Measurements from ENCODE around the gene DENND1A.
A peak's percentile ranks its signal among the peaks of the same experiment; 100 is the strongest.
"Not testable (repeated sequence)": the region's sequence is repeated elsewhere in the genome, so short reads cannot be mapped to it uniquely, and the experiment has no call there.

DENND1A gene, protein sequence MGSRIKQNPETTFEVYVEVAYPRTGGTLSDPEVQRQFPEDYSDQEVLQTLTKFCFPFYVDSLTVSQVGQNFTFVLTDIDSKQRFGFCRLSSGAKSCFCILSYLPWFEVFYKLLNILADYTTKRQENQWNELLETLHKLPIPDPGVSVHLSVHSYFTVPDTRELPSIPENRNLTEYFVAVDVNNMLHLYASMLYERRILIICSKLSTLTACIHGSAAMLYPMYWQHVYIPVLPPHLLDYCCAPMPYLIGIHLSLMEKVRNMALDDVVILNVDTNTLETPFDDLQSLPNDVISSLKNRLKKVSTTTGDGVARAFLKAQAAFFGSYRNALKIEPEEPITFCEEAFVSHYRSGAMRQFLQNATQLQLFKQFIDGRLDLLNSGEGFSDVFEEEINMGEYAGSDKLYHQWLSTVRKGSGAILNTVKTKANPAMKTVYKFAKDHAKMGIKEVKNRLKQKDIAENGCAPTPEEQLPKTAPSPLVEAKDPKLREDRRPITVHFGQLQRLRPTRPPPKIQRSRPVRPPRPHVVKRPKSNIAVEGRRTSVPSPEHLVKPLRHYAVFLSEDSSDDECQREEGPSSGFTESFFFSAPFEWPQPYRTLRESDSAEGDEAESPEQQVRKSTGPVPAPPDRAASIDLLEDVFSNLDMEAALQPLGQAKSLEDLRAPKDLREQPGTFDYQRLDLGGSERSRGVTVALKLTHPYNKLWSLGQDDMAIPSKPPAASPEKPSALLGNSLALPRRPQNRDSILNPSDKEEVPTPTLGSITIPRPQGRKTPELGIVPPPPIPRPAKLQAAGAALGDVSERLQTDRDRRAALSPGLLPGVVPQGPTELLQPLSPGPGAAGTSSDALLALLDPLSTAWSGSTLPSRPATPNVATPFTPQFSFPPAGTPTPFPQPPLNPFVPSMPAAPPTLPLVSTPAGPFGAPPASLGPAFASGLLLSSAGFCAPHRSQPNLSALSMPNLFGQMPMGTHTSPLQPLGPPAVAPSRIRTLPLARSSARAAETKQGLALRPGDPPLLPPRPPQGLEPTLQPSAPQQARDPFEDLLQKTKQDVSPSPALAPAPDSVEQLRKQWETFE

DNA sequence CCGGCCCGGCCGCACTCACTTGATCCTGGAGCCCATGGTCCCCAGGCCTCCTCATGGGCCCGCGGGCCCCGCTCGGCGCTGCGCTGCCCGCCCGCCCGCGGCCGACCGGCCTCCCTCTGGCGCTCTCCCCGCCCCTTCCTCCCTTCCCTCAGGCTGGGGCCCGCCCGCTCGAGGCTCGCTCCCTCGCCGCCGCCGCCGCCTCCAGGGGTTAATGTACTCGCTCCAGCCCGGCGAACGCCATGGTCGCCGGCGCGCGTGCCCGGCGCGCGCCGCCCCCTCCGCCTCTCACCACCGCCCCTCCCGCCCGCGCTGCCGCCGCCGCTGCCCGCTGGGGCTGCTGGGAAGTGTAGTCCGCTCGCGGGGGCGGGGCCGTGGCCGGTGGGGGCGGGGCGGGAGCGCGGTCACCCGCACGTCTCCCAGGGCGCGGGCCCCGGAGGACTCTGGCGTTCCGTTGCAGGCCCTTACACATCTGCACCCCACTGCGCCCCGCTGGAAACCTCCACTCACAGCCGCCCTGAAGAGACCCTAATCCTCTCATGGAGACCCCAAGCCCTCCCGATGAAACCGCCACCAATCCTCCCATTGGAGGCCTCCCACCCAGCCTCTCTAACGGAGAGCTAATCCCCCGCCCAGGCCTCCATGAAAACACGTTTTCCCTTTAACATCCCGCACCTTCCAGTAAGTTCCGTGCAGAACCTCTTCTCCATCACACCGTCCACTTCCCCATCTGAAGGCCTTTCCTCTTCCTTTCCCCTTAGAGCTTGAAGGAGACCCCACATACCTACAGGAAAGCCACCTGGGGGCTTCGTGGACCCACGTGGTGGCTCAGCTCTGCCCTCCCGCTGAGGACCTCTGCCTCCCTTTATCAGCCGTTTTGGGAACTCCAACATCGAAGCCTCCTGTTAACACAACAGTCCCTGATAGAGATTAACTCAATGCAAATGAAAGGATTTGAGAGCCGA is at the start of gene DENND1A:
Gene DENND1A (minus strand): TSS at position 257 of the 962 bp plus-strand sequence. CDS start 221 bp downstream, at position 36.
- DNase-seq: peak in 55 of 56 donors; percentile 25 to 90 (median 78)

DNA sequence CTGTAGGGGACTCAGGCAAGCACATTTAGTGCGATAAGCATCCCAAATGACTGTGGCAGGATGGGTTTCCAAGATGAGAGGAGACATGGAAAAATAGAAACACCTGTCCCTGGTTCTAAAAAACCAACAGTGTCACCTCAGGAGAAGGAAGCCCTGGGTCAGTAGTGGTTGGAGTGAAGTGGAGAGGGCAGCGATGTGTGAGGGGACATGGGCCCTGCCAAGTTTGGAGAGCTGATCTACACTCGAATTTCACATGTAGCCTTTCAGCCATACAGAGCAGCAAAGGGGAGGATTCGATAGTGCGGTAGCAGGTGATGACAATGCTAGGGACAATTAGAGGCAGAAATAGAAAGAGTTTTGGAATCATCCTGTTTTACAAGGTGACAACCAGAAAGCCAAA is 49.1 kb upstream of the DENND1A start:
- no peak for DNase-seq

DNA sequence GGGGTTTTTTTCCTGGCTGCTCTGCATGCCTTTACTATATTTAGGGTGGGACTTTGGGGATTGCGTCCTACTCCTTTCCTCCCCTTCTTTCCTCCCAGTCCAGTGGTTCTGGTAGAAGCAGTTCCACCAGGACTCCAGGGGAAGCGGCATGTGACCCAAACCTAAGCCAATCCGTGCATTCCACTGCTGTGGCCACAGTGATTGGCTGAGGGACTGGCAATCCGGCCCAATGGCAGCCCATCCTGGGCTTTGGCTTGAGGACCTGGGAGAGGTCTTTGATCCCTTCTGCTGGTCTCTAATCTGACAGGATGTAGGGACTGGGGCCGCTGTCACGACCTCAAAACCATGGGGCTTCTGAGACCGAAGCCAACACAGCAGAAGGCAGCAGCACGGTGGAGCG is 46.7 kb upstream of the DENND1A start:
- not testable (repeated sequence) for DNase-seq

DNA sequence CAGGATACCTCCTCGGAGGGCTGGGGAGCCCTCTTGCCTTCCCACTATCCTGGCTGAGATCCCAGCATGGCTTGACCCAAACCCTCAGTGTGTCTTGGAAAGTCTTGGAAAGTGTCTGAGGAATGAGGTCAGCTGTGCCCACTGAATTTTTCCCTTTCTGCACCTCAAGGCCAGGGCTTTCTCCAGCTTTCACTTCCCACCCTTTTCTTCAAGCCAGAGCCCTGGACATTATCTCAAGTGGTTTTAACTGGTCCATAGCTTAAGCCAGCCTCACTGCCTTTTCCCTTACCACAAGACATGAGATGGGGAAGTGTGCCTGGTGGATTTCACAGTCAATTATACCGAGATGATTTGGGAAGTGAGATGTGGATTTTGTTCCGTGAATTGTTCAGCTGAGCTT is 45.9 kb upstream of the DENND1A start:
- peak in 2 of 56 donors; percentile 22 to 32 for DNase-seq

DNA sequence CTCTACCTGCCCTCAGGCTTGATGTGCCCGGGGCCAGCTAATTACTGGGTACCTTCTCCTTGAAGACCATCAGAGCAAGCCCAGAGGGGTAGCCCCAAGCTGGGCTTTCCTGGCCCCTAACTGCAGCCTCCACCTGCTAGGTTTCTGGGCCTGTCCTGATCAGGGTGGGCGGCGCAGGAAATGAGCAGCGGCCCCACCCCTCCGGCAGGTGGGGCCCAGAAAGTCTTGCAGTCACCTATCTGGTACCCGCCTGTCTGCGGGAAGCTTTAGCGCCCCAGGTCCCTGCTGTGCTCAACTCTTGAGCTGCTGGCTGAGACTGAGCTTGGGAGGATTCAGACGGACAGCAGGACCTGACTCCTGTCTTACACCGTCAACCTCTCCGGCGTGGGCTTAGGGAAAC is 44.5 kb upstream of the DENND1A start:
- no peak for DNase-seq

DNA sequence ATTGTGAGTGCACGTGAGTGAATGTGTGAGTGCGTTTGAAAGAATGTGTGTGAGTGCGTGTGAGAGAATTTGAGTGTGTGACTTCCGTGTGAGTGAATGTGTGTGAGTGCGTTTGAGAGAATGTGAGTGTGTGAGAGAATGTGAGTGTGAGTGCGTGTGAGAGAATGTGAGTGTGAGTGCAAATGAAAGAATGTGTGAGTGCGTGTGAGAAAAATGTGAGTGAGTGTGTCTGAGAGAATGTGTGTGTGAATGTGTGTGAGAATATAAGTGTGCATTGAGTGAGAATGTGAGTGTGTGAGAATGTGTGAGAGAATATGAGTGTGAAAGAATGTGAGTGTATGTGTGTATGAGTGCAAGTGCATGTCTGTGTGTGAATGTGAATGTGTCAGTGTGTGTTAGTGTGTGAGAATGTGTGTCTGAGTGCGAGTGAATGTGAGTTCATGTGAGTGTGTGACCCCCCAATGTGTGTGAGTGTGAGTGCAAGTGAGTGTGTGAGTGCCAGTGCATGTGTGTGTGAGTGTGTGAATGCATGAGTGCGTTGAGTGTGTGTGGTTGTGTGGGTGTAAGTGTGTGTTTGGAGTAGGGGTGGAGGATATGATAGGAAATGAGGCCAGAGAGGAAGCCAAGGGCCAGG is 43.8 kb upstream of the DENND1A start:
- no peak for DNase-seq

DNA sequence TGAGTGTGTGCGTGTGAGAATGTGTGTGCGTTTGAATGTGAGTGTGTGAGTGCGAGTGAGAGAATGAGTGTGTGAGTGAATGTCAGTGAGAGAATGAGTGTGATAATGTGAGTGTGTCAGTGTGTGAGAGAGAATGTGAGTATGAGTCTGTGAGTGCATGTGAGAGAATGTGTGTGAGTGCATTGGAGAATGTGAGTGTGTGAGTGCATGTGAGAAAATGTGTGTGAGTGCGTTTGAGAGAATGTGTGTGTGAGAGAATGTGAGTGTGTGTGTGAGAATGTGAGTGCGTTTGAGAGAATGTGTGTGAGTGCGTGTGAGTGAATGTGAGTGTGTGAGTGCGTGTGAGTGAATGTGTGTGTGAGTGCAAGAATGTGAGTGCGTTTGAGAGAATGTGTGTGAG is 42.7 kb upstream of the DENND1A start:
- no peak for DNase-seq

DNA sequence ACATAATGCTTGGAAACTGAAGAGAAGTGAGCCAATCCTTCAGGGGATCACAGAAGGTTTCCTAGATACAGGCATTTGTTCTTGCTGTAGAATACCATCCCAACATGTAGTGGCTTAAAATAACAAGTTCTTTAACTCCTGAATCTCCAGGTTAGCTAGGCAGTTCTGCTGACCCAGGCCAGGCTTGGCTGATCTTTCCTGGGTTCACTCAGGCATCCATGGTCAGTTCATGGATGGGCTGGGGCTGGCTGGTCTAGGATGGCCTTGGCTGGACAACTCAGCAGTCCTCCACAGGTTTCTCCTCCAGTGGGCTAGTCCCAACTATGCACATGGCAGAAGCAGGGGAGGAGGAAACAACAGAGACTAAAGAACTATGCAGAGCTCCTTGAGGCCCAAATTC is 37.4 kb upstream of the DENND1A start:
- no peak for DNase-seq

DNA sequence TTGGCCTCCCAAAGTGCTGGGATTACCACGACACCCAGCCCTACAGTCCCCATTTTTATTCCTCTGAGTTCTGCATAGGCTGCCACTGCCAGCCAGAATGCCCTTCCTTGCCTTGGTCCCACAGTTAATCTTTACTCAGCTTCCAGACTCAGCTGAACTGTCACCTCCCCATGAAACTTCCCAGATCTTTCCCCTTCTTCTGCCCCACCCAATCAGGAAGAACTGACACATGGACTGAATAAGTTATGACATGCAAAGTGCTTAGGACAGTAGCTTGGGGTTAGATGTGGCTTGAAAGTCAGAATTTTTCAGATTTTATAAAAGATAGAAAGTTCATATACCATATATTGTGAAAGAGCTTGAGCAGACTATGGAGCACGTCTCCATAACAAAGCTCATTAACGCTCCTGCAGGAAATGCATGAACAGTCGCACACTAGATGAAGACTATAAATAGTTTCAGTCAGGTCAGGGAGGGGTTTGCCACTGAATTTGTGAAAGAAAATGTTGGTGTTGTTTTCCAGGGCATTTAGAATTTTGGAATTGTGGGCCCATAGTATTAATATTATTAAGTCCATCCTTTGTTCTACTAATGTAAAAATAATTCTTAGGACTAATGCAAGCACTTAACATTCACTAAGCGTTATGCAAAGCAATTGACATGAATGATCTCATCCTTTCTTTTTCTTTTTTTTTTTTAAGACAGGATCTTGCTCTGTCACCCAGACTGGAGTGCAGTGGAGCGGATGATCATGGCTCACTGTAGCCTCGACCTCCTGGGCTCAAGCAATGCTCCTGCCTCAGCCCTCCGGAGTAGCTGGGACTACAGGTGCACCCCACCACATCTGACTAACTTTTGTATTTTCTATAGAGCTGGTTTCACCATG is 36.1 kb upstream of the DENND1A start:
- DNase-seq: no peak

DNA sequence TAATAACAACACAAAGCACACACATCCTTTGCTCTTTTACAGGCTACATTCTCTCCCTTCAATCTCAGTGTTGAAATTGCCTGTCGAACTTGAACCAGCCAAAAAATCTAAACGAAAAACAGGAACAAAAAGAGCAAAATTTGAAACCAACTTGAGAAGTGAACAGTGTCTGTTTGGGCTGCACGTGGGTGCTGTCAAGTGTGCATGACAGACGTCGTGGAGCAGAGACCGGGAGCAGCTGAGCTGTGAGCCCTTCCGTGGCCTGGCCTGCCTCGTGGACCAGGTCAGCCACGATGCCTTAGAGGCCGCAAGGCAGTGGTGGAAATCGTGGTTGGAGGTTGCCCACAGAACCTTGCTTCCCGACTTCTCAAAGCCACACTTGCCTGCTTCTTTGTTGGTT is 34.8 kb upstream of the DENND1A start:
- no peak for DNase-seq

DNA sequence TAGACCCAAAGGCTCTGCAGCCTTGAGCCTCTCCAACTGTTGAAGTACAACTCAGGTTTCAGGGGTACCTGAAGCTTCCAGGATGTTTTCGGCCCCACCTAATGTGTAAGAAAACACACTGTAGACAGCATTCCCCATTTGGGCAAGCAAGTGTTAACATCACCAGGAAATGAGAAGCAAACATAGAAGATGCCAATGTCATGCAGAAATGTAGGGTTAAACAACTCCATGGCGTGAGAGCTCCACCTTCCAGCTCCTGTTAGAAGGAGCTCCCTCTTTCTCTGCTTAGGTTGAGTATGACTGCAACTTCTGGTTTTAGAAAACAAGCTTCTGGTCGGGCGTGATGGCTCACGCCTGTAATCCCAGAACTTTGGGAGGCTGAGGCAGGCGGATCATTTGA is 31.0 kb upstream of the DENND1A start:
- no peak for DNase-seq

DNA sequence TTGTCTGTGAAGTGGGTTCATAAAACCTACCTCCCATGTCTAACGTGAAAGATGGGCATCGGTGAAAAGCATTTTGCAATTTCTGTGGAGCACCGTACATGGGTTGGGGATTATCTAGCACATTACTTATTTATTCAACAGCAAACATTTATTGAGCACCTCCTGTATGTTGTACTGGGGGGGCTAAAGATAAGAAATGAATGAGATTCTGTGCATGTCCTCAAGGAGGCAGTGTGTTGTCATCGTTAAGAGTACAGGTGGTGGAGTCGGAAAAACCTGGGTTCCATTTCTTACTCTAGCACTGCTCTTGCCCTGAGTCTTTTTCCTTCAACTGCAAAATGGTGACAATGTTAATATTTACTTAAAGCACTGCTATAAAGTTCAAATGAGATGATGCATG is 30.4 kb upstream of the DENND1A start:
- no peak for DNase-seq

DNA sequence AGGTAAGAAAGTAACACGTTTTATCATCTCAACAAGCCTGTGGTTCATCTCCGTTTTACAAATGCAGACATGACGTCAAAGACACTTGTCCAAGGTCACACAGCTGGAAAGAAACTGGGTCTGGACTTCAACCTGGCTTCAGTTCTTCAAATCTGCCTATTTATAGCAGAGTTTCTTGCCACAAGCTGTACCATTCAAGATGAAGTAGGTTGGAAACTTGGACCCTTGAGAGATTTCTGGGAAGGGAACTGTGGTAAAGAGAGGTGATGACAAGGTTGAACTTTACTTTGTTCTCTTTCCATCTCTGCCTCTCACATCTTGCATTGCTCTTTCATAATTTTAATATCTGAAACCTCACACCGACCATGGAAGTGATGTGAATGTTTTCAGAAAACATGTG is 29.9 kb upstream of the DENND1A start:
- DNase-seq: no peak

DNA sequence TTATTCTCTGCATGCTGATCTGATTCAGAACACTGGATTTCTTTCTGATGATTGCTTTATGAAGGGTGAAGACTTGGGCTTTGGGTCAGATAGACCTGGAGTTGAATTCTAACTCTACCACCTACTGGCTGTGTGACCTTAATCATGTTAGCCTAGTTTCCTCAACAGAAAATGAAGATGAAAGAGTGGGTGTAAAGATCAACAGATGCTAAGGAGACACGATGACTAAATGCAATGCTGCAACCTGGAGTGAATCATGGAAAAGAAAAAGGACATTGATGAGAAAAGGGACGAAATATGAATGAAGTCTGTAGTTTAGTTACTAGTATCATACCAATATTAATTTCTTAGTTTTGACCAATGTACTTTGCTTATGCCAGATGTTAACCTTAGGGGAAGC is 27.8 kb upstream of the DENND1A start:
- DNase-seq: no peak

DNA sequence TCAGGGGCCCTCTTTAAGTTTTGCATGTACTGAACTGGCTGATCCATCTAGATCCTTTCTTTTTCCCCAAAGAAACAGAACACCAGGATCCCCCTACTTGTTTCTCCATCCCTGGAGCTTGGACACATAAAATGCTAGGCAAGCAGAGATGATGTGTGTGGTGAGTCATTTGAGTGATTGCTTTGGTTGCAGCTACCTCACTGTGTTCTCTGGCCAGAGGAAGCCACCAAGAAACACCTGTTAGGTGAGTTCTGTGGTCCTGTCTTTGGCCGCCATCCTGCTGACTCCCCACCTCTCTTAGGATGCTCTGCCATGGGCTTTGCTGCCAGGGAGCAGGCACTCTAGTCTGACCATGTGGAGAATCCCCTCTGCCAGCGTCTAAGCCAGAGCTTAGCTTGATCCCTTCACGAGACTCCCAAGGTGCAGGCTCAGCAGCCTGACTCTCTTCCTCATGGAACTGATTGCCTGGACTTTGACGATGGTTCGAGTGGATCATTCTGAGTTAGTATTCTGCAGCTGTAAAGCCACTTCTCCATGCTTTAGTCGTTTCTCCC is 27.3 kb upstream of the DENND1A start:
- no peak for DNase-seq

DNA sequence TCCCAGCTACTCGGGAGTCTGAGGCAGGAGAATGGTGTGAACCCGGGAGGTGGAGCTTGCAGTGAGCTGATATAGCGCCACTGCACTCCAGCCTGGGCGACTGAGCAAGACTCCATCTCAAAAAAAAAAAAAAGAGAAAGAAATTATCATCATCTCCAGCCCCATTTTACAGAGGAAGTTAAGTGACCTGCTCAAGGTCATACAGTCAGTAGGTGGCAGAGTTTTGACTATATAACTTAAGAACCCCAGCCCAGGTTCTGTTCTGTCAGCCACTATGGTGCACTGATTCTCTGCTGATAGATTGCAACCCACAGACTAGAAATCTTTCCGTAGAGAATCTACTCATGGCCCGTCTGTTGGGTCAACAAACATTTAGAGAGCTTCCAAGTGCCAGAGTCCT is 25.7 kb upstream of the DENND1A start:
- DNase-seq: no peak

DNA sequence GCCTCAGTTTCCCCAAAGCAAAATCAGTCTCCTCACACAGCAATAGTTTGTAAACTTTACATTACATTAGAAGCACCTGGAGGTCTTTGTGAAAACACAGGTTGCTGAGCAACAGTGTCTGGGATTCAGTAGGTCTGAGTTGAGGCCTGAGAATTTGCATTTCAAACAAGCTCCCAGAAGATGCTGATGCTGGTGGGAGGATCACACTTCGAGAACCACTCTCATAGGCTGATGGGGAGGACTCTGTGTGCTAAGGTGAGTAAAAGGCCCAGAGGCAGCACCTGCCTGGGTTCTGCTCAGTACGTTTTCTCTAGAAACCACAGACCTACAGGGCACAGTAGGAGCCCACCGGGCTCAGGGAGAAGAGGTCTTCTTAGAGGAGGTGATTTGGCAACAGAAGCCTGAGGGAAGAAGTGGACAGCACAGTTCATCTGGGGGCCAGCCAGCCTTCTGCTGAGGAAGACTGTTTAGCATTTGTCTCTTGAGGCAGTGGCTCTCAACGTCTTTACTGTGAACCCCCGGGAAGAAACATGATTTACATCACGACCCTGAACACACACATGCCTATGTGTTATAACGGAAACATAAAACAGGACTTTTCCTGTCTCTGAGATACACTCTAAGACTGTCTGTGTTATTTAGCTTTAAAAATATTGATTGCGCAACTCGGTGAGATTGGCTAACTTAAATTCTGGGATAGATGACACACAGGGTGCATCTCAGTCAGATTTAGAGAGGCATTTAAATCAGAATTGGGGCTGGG is 24.8 kb upstream of the DENND1A start:
- DNase-seq: no peak

Measured in amygdala (tissue), 56 donors.